Mesenchymal stem cell (in vitro differentiated cells and primary cell): Measurements from ENCODE around the gene RPS5. TPM values are rescaled to one million over a fixed set of nuclear protein-coding genes. Genes with fewer than 3 reads are reported as not detected.
A peak's percentile ranks its signal among the peaks of the same experiment; 100 is the strongest.

ENCODE experiments used
- DNase-seq: peaks from one replicate; pipeline ENCODE4 v3.0.0-alpha.2; 2013
- H2AFZ ChIP-seq: one replicate; pipeline ENCODE4 v1.6.1; 2013; ENCODE audit warnings: low read depth, mild to moderate bottlenecking, control low read depth, inconsistent platforms, low read length, moderate library complexity
- H2AK5ac ChIP-seq: 2 replicates; pipeline ENCODE4 v1.6.1; 2013; ENCODE audit warnings: low read length, moderate library complexity, mild to moderate bottlenecking, inconsistent platforms; ENCODE audit not compliant: severe bottlenecking
- H2BK120ac ChIP-seq: one replicate; pipeline ENCODE4 v1.6.1; 2013; ENCODE audit warnings: low read depth, mild to moderate bottlenecking, inconsistent platforms, low read length, moderate library complexity
- H2BK12ac ChIP-seq, 2 experiments: one replicate each; pipeline ENCODE4 v1.6.1; 2013; ENCODE audit warnings: inconsistent platforms in 2 of 2, low read length in 2 of 2, mild to moderate bottlenecking in 2 of 2, moderate library complexity in 2 of 2, control low read depth in 1 of 2
- H2BK15ac ChIP-seq: one replicate; pipeline ENCODE4 v1.6.1; 2013; ENCODE audit warnings: mild to moderate bottlenecking, low read depth, inconsistent platforms; ENCODE audit not compliant: poor library complexity, severe bottlenecking
- H2BK5ac ChIP-seq: 2 replicates; pipeline ENCODE4 v1.6.1; 2013; ENCODE audit warnings: low read depth, mild to moderate bottlenecking, low read length, control low read depth, inconsistent platforms; ENCODE audit not compliant: poor library complexity, severe bottlenecking
- H3K14ac ChIP-seq, 2 experiments: one replicate each; pipeline ENCODE4 v1.6.1; 2013; ENCODE audit warnings: inconsistent platforms in 2 of 2, low read length in 2 of 2, control low read depth in 1 of 2, mild to moderate bottlenecking in 1 of 2, moderate library complexity in 1 of 2
- H3K18ac ChIP-seq, 2 experiments: one replicate each; pipeline ENCODE4 v1.6.1; 2013; ENCODE audit warnings: inconsistent platforms in 2 of 2, low read length in 2 of 2, control low read depth in 1 of 2, low read depth in 1 of 2, mild to moderate bottlenecking in 1 of 2
- H3K23ac ChIP-seq, 2 experiments: one replicate each; pipeline ENCODE4 v1.6.1; 2013; ENCODE audit warnings: inconsistent platforms in 2 of 2, low read length in 2 of 2, mild to moderate bottlenecking in 2 of 2, moderate library complexity in 2 of 2, control low read depth in 1 of 2
- H3K27ac ChIP-seq: 2 replicates; pipeline ENCODE4 v1.5.1; 2013; ENCODE audit warnings: mild to moderate bottlenecking, moderate library complexity, low read length, control low read depth, inconsistent platforms; ENCODE audit not compliant: poor library complexity, severe bottlenecking
- H3K27me3 ChIP-seq, 2 experiments: 2 replicates each; pipeline versions ENCODE4 v1.6.1 to v1.7.0; 2013; ENCODE audit warnings: low read length in 2 of 2, mild to moderate bottlenecking in 2 of 2, moderate library complexity in 2 of 2, control low read depth in 1 of 2, inconsistent platforms in 1 of 2; ENCODE audit not compliant: control insufficient read depth in 1 of 2, insufficient read depth in 1 of 2
- H3K36me3 ChIP-seq, 2 experiments: 2 replicates each; pipeline versions ENCODE4 v1.6.1 to v1.7.0; 2013; ENCODE audit warnings: low read length in 2 of 2, control low read depth in 1 of 2, inconsistent platforms in 1 of 2, low read depth in 1 of 2, mild to moderate bottlenecking in 1 of 2; ENCODE audit not compliant: insufficient read depth in 2 of 2, control insufficient read depth in 1 of 2
- H3K4ac ChIP-seq, 2 experiments: one replicate each; pipeline ENCODE4 v1.6.1; 2013; ENCODE audit warnings: inconsistent platforms in 2 of 2, low read length in 2 of 2, mild to moderate bottlenecking in 2 of 2, moderate library complexity in 2 of 2, control low read depth in 1 of 2, low read depth in 1 of 2
- H3K4me1 ChIP-seq: 2 replicates; pipeline ENCODE4 v1.6.1; 2013; ENCODE audit warnings: low read depth, low read length, control low read depth; ENCODE audit not compliant: control insufficient read depth, insufficient read depth
- H3K4me2 ChIP-seq: 2 replicates; pipeline ENCODE4 v1.6.1; 2013; ENCODE audit warnings: low read length, mild to moderate bottlenecking, inconsistent platforms; ENCODE audit not compliant: poor library complexity, severe bottlenecking
- H3K4me3 ChIP-seq, 2 experiments: 2 replicates each; pipeline versions ENCODE4 v1.5.1 to v1.7.0; 2013; ENCODE audit warnings: low read length in 2 of 2, mild to moderate bottlenecking in 2 of 2, control low read depth in 1 of 2, low read depth in 1 of 2; ENCODE audit not compliant: insufficient read depth in 1 of 2
- H3K79me1 ChIP-seq: replicated peaks from 2 replicates; pipeline ENCODE4 v1.6.1; 2013; ENCODE audit warnings: mild to moderate bottlenecking, control low read depth, low read length, inconsistent platforms; ENCODE audit not compliant: poor library complexity, severe bottlenecking
- H3K9ac ChIP-seq: 2 replicates; pipeline ENCODE4 v1.7.0; 2013; ENCODE audit warnings: mild to moderate bottlenecking, low read length, moderate library complexity
- H3K9me3 ChIP-seq: 2 replicates; pipeline ENCODE4 v1.7.0; 2013; ENCODE audit warnings: mild to moderate bottlenecking, low read length; ENCODE audit not compliant: control insufficient read depth
- H4K8ac ChIP-seq: one replicate; pipeline ENCODE4 v1.6.1; 2013; ENCODE audit warnings: inconsistent platforms, mild to moderate bottlenecking, low read length, moderate library complexity
- H4K91ac ChIP-seq: one replicate; pipeline ENCODE4 v1.6.1; 2013; ENCODE audit warnings: mild to moderate bottlenecking, low read length, inconsistent platforms
- WGBS: methylation state at CpG from one replicate; pipeline ENCODE4 v1.1.7; 2013; ENCODE audit warnings: mixed read lengths; 5-methylcytosine and 5-hydroxymethylcytosine counted together
- polyA plus RNA-seq, 2 experiments: library from polyadenylated mRNA; stranded (reverse); fragments of 200-250 nt; gene quantifications; one replicate each; pipeline ENCODE4 v1.2.3, GENCODE V29; 2013

The RPS5 gene
- polyA plus RNA-seq (2013, experiment 1 of 2), result 995 TPM
- polyA plus RNA-seq (2013, experiment 2 of 2), result 1,024 TPM

DNA sequence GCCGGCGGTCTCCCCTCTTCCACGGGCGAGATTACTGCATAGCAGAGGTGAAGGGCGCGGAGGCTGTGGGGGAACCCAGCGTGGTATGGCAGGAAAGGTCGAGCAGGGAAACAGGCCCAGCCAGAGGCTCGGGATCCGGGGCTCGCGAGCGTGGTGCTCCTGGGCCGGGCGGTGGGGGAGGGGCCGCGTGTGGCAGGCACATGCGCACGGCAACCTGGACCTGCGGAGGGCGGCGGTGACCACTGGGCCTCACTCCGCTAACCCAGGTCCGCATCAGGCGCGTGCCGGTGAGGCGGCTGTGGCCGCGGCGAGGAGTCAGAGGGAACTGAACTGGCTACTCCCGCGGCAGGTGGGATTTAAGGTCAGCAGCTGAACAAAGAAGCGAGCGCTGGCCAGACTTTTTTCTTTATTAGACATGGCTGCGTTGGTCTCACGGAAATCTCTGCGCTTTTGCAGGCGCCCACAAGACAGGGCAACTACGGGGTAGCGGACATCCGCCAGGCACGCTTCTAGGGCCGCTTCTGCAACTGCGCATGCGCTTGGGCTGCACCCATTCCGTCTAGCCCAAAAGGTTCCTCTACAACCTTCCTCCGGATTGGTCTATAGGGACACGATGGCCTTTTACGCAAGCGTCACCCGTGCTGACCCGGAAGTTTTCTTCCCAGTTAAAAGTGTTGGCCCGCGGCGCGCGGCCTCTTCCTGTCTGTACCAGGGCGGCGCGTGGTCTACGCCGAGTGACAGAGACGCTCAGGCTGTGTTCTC lies at the start of gene RPS5:
Gene RPS5, plus strand, starts transcription at position 694 of the 762 bp plus-strand sequence. CDS start 869 bp downstream, outside the sequence.
- Histone ChIP-seq H3K4me1 (peaks cover 31% of the 10 kb centered on the region), H3K4ac (peak within 1 kb of the TSS; percentile 98), H2AK5ac (peak within 1 kb of the TSS; percentile 50), H2BK5ac (peak within 1 kb of the TSS; percentile 87), H3K4me3 (peak within 1 kb of the TSS; percentile 67 to 99), H2BK12ac (peak within 1 kb of the TSS; percentile 5 to 31), H3K79me1 (peaks cover 22% of the 10 kb centered on the region), H4K8ac (peak within 1 kb of the TSS; percentile 88), H4K91ac (peak within 1 kb of the TSS; percentile 76), H3K23ac (peak within 1 kb of the TSS in 1 of 2 experiments; percentile 66), H3K27ac (peak within 1 kb of the TSS; percentile 98), H2AFZ (peak within 1 kb of the TSS; percentile 69), H3K36me3 (peaks cover 17 to 31% of the 10 kb centered on the region in 2 experiments), H3K9ac (peak within 1 kb of the TSS; percentile 97), H3K27me3 (no peaks in the 10 kb centered on the region), H2BK120ac (peak within 1 kb of the TSS; percentile 61), H3K9me3 (no peaks in the 10 kb centered on the region), H3K4me2 (peak within 1 kb of the TSS; percentile 75), H3K18ac (peak within 1 kb of the TSS; percentile 99), H3K14ac (peak within 1 kb of the TSS in 1 of 2 experiments; percentile 99), H2BK15ac (peak within 1 kb of the TSS; percentile 37)
- under 1% methylated on average over 64 of the region's 64 CpGs for WGBS
- DNase-seq, result peak; percentile 99

DNA sequence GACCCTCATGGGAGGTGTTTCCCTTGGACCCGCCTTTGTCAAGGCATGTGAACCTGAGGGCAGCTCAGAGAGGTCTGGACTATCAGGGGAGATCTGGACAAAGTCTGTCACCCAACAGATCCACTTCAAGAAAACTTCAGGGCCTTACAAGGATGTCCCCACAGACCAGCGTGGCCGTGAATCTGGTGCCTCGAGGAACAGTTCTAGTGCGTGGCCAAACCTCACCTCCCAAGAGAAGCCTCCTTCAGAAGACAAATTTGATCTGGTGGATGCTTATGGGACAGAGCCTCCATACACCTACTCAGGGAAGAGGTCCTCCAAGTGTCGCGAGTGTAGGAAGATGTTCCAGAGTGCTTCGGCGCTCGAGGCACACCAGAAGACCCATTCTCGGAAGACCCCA lies 48.7 kb upstream of the RPS5 start:
- peaks cover 62 to 70% of the 10 kb centered on the region in 2 experiments for H3K36me3 ChIP-seq
- no peak overlapping the region for H2BK120ac ChIP-seq
- 99% methylated on average over 11 of the region's 11 CpGs for WGBS
- no peak overlapping the region for H3K4me3 ChIP-seq
- H4K91ac ChIP-seq, result no peak overlapping the region
- H3K9ac ChIP-seq, result no peak overlapping the region
- H2BK15ac ChIP-seq, result no peak overlapping the region
- H4K8ac ChIP-seq, result no peak overlapping the region
- no peak overlapping the region for H2AK5ac ChIP-seq
- H3K27ac ChIP-seq, result no peak overlapping the region
- H2BK12ac ChIP-seq, result no peak overlapping the region
- peaks cover 14% of the 10 kb centered on the region for H3K9me3 ChIP-seq
- H2AFZ ChIP-seq, result no peak overlapping the region
- no peak overlapping the region for H3K4me2 ChIP-seq
- H2BK5ac ChIP-seq, result no peak overlapping the region
- no peak overlapping the region for H3K18ac ChIP-seq
- no peaks in the 10 kb centered on the region for H3K4me1 ChIP-seq
- H3K14ac ChIP-seq, result no peak overlapping the region
- peaks cover 44% of the 10 kb centered on the region for H3K79me1 ChIP-seq
- no peak for DNase-seq
- H3K27me3 ChIP-seq, result no peaks in the 10 kb centered on the region
- no peak overlapping the region for H3K4ac ChIP-seq
- H3K23ac ChIP-seq, result no peak overlapping the region

DNA sequence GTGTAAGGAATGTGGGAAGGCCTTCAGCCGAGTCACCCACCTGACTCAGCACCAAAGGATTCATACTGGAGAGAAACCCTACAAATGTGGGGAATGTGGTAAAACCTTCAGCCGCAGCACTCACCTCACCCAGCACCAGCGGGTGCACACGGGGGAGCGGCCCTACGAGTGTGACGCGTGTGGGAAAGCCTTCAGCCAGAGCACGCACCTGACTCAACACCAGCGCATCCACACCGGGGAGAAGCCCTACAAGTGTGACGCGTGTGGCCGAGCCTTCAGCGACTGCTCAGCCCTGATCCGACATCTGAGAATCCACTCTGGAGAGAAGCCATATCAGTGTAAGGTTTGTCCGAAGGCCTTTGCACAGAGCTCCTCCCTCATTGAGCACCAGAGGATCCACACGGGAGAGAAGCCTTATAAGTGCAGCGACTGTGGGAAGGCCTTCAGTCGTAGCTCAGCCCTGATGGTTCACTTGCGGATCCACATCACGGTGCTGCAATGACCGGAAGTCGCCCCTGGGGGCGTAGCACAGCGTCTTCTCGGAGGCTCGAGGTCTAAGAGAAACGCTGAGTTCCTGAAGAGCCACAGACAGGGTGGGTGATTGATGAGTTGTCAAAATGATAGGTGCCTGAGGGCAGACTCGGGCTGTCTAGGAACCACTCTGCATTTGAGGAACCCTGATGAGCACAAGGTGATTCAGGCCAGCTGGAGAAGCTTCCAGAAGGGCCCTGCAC lies 48.1 kb upstream of the RPS5 start:
- WGBS, result 87% methylated on average over 30 of the region's 30 CpGs
- peaks cover 62 to 70% of the 10 kb centered on the region in 2 experiments for H3K36me3 ChIP-seq
- H3K9me3 ChIP-seq, result peaks cover 14% of the 10 kb centered on the region
- no peak overlapping the region for H2BK120ac ChIP-seq
- H2BK5ac ChIP-seq, result no peak overlapping the region
- no peak overlapping the region for H2AK5ac ChIP-seq
- H3K18ac ChIP-seq, result no peak overlapping the region
- H4K91ac ChIP-seq, result no peak overlapping the region
- no peak overlapping the region for H3K27ac ChIP-seq
- H3K4me1 ChIP-seq, result no peaks in the 10 kb centered on the region
- no peaks in the 10 kb centered on the region for H3K27me3 ChIP-seq
- no peak overlapping the region for H3K4me3 ChIP-seq
- no peak overlapping the region for H3K9ac ChIP-seq
- H2BK15ac ChIP-seq, result no peak overlapping the region
- no peak overlapping the region for H2AFZ ChIP-seq
- DNase-seq, result no peak
- H3K4ac ChIP-seq, result no peak overlapping the region
- H3K23ac ChIP-seq, result no peak overlapping the region
- H3K4me2 ChIP-seq, result no peak overlapping the region
- H3K14ac ChIP-seq, result no peak overlapping the region
- no peak overlapping the region for H2BK12ac ChIP-seq
- peaks cover 44% of the 10 kb centered on the region for H3K79me1 ChIP-seq
- H4K8ac ChIP-seq, result no peak overlapping the region

DNA sequence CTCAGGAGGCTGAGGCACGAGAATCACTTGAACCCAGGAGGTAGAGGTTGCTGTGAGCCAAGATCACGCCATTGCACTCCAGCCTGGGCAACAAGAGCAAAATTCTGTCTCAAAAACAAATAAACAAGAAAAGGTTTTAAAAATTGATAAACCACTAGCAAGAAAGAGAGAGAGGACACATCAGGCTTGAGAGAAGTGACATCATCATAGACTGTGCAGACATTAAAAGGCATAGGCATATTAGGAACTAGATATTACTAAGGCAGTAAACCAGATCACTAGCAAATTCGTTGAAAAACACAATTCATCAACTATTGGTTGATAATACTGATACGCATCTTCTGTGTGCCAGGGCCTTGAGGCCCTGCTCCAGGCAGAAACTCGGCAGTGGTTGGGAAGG lies 41.5 kb upstream of the RPS5 start:
- no peak overlapping the region for H3K9ac ChIP-seq
- no peak overlapping the region for H3K23ac ChIP-seq
- H3K4ac ChIP-seq, result no peak overlapping the region
- H3K4me3 ChIP-seq, result no peak overlapping the region
- H4K8ac ChIP-seq, result no peak overlapping the region
- H4K91ac ChIP-seq, result no peak overlapping the region
- H3K4me1 ChIP-seq, result peaks cover 10% of the 10 kb centered on the region
- peaks cover 16 to 21% of the 10 kb centered on the region in 2 experiments for H3K36me3 ChIP-seq
- H2BK15ac ChIP-seq, result no peak overlapping the region
- H3K4me2 ChIP-seq, result no peak overlapping the region
- H2BK5ac ChIP-seq, result no peak overlapping the region
- no peak overlapping the region for H2BK120ac ChIP-seq
- no peak overlapping the region for H3K14ac ChIP-seq
- peaks cover 27% of the 10 kb centered on the region for H3K79me1 ChIP-seq
- WGBS, result 93% methylated on average over 4 of the region's 5 CpGs
- no peak overlapping the region for H2AK5ac ChIP-seq
- H3K27me3 ChIP-seq, result no peaks in the 10 kb centered on the region
- no peak overlapping the region for H3K27ac ChIP-seq
- no peaks in the 10 kb centered on the region for H3K9me3 ChIP-seq
- H3K18ac ChIP-seq, result no peak overlapping the region
- peak; percentile 15 for DNase-seq
- H2AFZ ChIP-seq, result no peak overlapping the region
- no peak overlapping the region for H2BK12ac ChIP-seq
